Breast epithelium (tissue), 4 donors: ENCODE results near the gene MAP2K5. TPM values are rescaled to one million over a fixed set of nuclear protein-coding genes. Genes with fewer than 3 reads are reported as not detected.

Source experiments
- DNase-seq, 2 donors: peaks; one replicate each; pipeline ENCODE4 v3.0.0-alpha.2; 2019; ENCODE audit warnings: low spot score in 2 of 2
- H3K27ac ChIP-seq, 2 donors: fragments of 200-600 bp; sonication (generic) in 1 of 2; one replicate each; pipeline ENCODE4 v1.5.1; 2016 to 2019; ENCODE audit warnings: mild to moderate bottlenecking in 1 of 2
- H3K27me3 ChIP-seq, 2 donors: fragments of 200-600 bp; sonication (generic) in 1 of 2; one replicate each; pipeline versions ENCODE4 v1.5.1 to v1.6.0; 2017 to 2019; ENCODE audit warnings: control low read depth in 1 of 2, mild to moderate bottlenecking in 1 of 2
- H3K36me3 ChIP-seq: fragments of 200-600 bp; one replicate; pipeline ENCODE4 v1.5.1; 2019
- H3K4me1 ChIP-seq, 2 donors: fragments of 200-600 bp; sonication (generic); one replicate each; pipeline ENCODE4 v1.5.1; 2016 to 2019; ENCODE audit warnings: control low read depth in 1 of 2
- H3K4me3 ChIP-seq, 3 donors: fragments of 200-600 bp; sonication (generic); 1 replicate in 2 of 3; 2 replicates in 1 of 3; pipeline ENCODE4 v1.5.1; 2016 to 2019; ENCODE audit warnings: mild to moderate bottlenecking in 3 of 3, moderate library complexity in 2 of 3
- H3K9me3 ChIP-seq, 2 donors: fragments of 200-600 bp; sonication (generic) in 1 of 2; one replicate each; pipeline ENCODE4 v1.5.1; 2016 to 2019; ENCODE audit warnings: control low read depth in 1 of 2
- POLR2A ChIP-seq: fragments of 450-650 bp; IDR thresholded peaks from one replicate; pipeline ENCODE4 v1.6.1; 2016; ENCODE audit warnings: antibody characterized with exemption, mild to moderate bottlenecking, moderate library complexity
- POLR2AphosphoS5 ChIP-seq, 3 donors: sonication (generic); formaldehyde crosslinking; IDR thresholded peaks; one replicate each; pipeline ENCODE4 v1.6.1; 2017; ENCODE audit warnings: antibody characterized with exemption in 3 of 3
- intact Hi-C: fragments of 100-400 bp; cut with DNase I; formaldehyde crosslinking; loops from one replicate; pipeline ENCODE4 v1.15.1; 2023; ENCODE audit warnings: low total_unique reads
- total RNA-seq, 3 donors: library from RNA; depleted of rRNA; stranded (reverse); fragments of >200 nt; gene quantifications; one replicate each; pipeline ENCODE4 v1.1.0, GENCODE V29; 2016
- TF ChIP-seq, protein P1 (sequence below), 3 donors: fragments of 450-650 bp; IDR thresholded peaks; one replicate each; pipeline ENCODE4 v1.5.1; 2016 to 2017; ENCODE audit warnings: antibody characterized with exemption in 3 of 3, mild to moderate bottlenecking in 3 of 3, moderate library complexity in 3 of 3

Gene MAP2K5
- total RNA-seq, 3 donors from 2014 or later: 13.8 to 15.1 (median 14.0) TPM

GRCh38 chr15:67592245-67592644 lies 49.7 kb downstream of the MAP2K5 start:
- no peaks in the 10 kb centered on the region for H3K27me3 ChIP-seq
- H3K36me3 ChIP-seq: no peaks in the 10 kb centered on the region
- no peak for TF ChIP-seq POLR2AphosphoS5 (IDR thresholded peaks at IDR 0.05)
- TF ChIP-seq POLR2A: no peak
- TF ChIP-seq, protein P1, sequence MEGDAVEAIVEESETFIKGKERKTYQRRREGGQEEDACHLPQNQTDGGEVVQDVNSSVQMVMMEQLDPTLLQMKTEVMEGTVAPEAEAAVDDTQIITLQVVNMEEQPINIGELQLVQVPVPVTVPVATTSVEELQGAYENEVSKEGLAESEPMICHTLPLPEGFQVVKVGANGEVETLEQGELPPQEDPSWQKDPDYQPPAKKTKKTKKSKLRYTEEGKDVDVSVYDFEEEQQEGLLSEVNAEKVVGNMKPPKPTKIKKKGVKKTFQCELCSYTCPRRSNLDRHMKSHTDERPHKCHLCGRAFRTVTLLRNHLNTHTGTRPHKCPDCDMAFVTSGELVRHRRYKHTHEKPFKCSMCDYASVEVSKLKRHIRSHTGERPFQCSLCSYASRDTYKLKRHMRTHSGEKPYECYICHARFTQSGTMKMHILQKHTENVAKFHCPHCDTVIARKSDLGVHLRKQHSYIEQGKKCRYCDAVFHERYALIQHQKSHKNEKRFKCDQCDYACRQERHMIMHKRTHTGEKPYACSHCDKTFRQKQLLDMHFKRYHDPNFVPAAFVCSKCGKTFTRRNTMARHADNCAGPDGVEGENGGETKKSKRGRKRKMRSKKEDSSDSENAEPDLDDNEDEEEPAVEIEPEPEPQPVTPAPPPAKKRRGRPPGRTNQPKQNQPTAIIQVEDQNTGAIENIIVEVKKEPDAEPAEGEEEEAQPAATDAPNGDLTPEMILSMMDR (IDR thresholded peaks at IDR 0.05): no peak
- H3K4me1 ChIP-seq: no peaks in the 10 kb centered on the region
- DNase-seq: no peak
- H3K9me3 ChIP-seq: no peaks in the 10 kb centered on the region
- no peak overlapping the region for H3K27ac ChIP-seq
- H3K4me3 ChIP-seq: no peak overlapping the region
- intact Hi-C loops: no loop called here

DNA sequence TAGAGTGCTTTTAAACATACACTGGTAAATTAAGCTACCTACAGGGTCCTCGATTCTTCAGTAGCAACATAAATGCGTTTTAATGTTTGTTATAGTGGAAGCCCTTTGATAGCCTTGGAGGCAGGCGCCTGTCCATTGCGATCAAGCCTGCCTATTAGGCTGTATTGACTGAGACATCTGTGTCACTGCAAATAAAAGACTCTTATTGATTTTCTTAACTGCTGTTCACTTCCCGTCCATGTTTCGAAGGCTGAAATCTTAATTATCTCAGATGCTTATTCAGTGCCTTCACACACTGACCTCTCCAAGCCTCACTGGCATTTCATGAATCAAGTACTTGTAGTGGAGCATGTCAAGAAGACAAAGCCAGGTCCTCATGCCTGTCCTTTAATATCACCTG lies 51.1 kb downstream of the MAP2K5 start:
- H3K4me3 ChIP-seq: no peak overlapping the region
- no peak overlapping the region for H3K27ac ChIP-seq
- no peak for DNase-seq
- H3K4me1 ChIP-seq: no peaks in the 10 kb centered on the region
- intact Hi-C loops: no loop called here
- H3K27me3 ChIP-seq: no peaks in the 10 kb centered on the region
- no peaks in the 10 kb centered on the region for H3K36me3 ChIP-seq
- TF ChIP-seq, protein P1 (IDR thresholded peaks at IDR 0.05): no peak
- TF ChIP-seq POLR2AphosphoS5 (IDR thresholded peaks at IDR 0.05): no peak
- TF ChIP-seq POLR2A: no peak
- no peaks in the 10 kb centered on the region for H3K9me3 ChIP-seq

DNA sequence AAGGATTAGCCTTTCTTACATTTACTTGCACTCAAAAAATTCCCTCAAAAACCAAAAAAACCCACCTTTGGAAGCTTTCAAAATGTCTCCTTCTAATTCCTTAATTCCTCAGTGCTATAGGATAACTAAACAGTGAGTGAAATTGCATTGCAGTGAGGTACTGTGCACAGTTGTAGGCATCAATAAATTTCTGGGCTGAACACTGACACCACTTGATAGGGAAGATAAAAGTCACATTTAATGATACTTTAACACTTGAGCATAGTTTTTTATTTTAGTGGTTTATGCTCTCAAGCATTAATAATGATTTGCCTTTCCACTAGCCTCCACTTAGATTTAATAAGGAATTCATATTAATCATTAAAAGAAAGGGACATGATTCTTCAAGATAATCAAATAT lies 52.3 kb downstream of the MAP2K5 start:
- H3K27me3 ChIP-seq: no peaks in the 10 kb centered on the region
- H3K4me1 ChIP-seq: no peaks in the 10 kb centered on the region
- DNase-seq: no peak
- H3K36me3 ChIP-seq: no peaks in the 10 kb centered on the region
- no peaks in the 10 kb centered on the region for H3K9me3 ChIP-seq
- no peak overlapping the region for H3K4me3 ChIP-seq
- intact Hi-C loops: no loop called here
- TF ChIP-seq POLR2A (no peak), POLR2AphosphoS5 (IDR thresholded peaks at IDR 0.05) (no peak)
- TF ChIP-seq, protein P1 (IDR thresholded peaks at IDR 0.05): no peak
- no peak overlapping the region for H3K27ac ChIP-seq

- Histone ChIP-seq H3K4me1 (no peaks in the 10 kb centered on the region), H3K4me3 (no peak overlapping the region), H3K36me3 (no peaks in the 10 kb centered on the region), H3K27me3 (no peaks in the 10 kb centered on the region), H3K27ac (no peak overlapping the region), H3K9me3 (no peaks in the 10 kb centered on the region)
- no peak for DNase-seq
- intact Hi-C loops: no loop called here
- TF ChIP-seq, protein P1 (IDR thresholded peaks at IDR 0.05): no peak
- TF ChIP-seq POLR2AphosphoS5 (IDR thresholded peaks at IDR 0.05) (no peak), POLR2A (no peak)
These were observed 53.1 kb downstream of the MAP2K5 start for GRCh38 chr15:67595572-67595971.

DNA sequence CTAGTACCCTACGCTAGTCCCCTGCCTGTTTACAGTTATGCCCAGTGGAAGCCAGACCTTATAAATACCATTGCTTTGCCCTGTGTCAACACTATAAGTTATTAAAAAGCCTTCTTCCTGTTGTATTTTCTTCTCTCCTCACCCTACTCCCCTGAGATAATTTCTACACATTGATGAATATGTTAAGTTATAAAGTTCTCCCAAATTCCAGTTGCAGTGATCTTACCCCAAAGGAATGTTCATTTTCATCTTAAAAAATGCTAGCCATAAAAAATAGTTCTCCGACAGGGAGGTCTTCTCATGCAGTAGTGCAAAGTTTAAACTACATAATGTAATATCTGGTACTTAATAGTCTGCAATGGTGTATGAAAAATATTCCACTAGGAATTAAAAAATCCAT lies 58.6 kb downstream of the MAP2K5 start:
- no peak for DNase-seq
- TF ChIP-seq POLR2A (no peak), POLR2AphosphoS5 (IDR thresholded peaks at IDR 0.05) (no peak)
- TF ChIP-seq, protein P1 (IDR thresholded peaks at IDR 0.05): no peak
- intact Hi-C loops: no loop called here
- Histone ChIP-seq H3K27ac (no peak overlapping the region), H3K36me3 (no peaks in the 10 kb centered on the region), H3K27me3 (no peaks in the 10 kb centered on the region), H3K4me3 (no peak overlapping the region), H3K4me1 (no peaks in the 10 kb centered on the region), H3K9me3 (no peaks in the 10 kb centered on the region)
